Lower lobe of right lung (tissue), 2 donors: Measurements from ENCODE around the gene CCDC182. TPM values are rescaled to one million over a fixed set of nuclear protein-coding genes. Genes with fewer than 3 reads are reported as not detected.

Source experiments
- ATAC-seq, 2 donors: fragments of 200-7000 bp; cut with Tn5 transposase; one replicate each; pipeline ENCODE4 v1.9.1; 2020 to 2022; ENCODE audit warnings: mild to moderate bottlenecking in 2 of 2, moderate library complexity in 2 of 2
- DNase-seq: peaks from one replicate; pipeline ENCODE4 v3.0.0-alpha.2; 2020
- H3K27ac ChIP-seq: fragments of 200-600 bp; one replicate; pipeline ENCODE4 v1.8.0; 2022
- H3K27me3 ChIP-seq: fragments of 200-600 bp; one replicate; pipeline ENCODE4 v1.8.0; 2022; ENCODE audit warnings: low read depth
- H3K36me3 ChIP-seq: fragments of 200-600 bp; one replicate; pipeline ENCODE4 v1.8.0; 2022; ENCODE audit warnings: mild to moderate bottlenecking
- H3K4me1 ChIP-seq: fragments of 200-600 bp; one replicate; pipeline ENCODE4 v1.8.0; 2022
- H3K4me3 ChIP-seq: fragments of 200-600 bp; one replicate; pipeline ENCODE4 v1.8.0; 2022; ENCODE audit warnings: mild to moderate bottlenecking
- H3K9me3 ChIP-seq: fragments of 200-600 bp; one replicate; pipeline ENCODE4 v1.8.0; 2022
- CTCF ChIP-seq: fragments of 200-600 bp; IDR thresholded peaks from one replicate; pipeline ENCODE4 v1.8.0; 2022; ENCODE audit warnings: antibody characterized with exemption, mild to moderate bottlenecking
- intact Hi-C: fragments of 100-400 bp; cut with DNase I; formaldehyde crosslinking; loops from one replicate; pipeline ENCODE4 v1.11.0; 2022
- long read RNA-seq: library from polyadenylated mRNA; unstranded; transcript quantifications from one replicate; pipeline ENCODE4 v2.0.0, GENCODE V29; 2021
- total RNA-seq: library from RNA; stranded (reverse); fragmentation: NEBNext Ultra II Directional; extraction: Animal tissue kit (Norgen Biotek cat#: 25700); gene quantifications from one replicate; pipeline ENCODE4 v1.2.1, GENCODE V29; 2021
- donor health status: DM: no; HTN: yes; CAD: no; lungs with severe emphysema.

The CCDC182 gene
- not detected for total RNA-seq
- long read RNA-seq = 0 reads

GRCh38 chr17:57745242-57745641 is at the start of gene CCDC182:
CCDC182 (minus strand) TSS chr17:57745299; CDS start chr17:57745272, 27 bp downstream.
- Histone ChIP-seq H3K9me3 (no peaks in the 10 kb centered on the region), H3K36me3 (no peaks in the 10 kb centered on the region), H3K4me1 (peaks cover 1% of the 10 kb centered on the region), H3K4me3 (no peak within 1 kb of the TSS), H3K27ac (no peak within 1 kb of the TSS), H3K27me3 (peaks cover 3% of the 10 kb centered on the region)
- no peak for DNase-seq
- intact Hi-C loops = no loop called here
- no peak for TF ChIP-seq CTCF
- no peak for ATAC-seq

- no peak for DNase-seq
- intact Hi-C loops = no loop called here
- ATAC-seq = no peak
- no peak for TF ChIP-seq CTCF
- Histone ChIP-seq H3K4me3 (no peak overlapping the region), H3K27ac (no peak overlapping the region), H3K36me3 (no peaks in the 10 kb centered on the region), H3K27me3 (peaks cover 4% of the 10 kb centered on the region), H3K4me1 (no peaks in the 10 kb centered on the region), H3K9me3 (no peaks in the 10 kb centered on the region)
Observed at GRCh38 chr17:57794841-57795240, 49.7 kb upstream of the CCDC182 start.

- intact Hi-C loops = no loop called here
- no peak for TF ChIP-seq CTCF
- ATAC-seq = no peak
- H3K4me1 ChIP-seq = no peaks in the 10 kb centered on the region
- no peak for DNase-seq
- H3K27ac ChIP-seq = no peak overlapping the region
- H3K36me3 ChIP-seq = no peaks in the 10 kb centered on the region
- no peaks in the 10 kb centered on the region for H3K9me3 ChIP-seq
- peaks cover 12% of the 10 kb centered on the region for H3K27me3 ChIP-seq
- no peak overlapping the region for H3K4me3 ChIP-seq
Observed at GRCh38 chr17:57788725-57789124, 43.6 kb upstream of the CCDC182 start.

- DNase-seq (no peak), ATAC-seq (peak in 1 of 2 donors; percentile 39)
- Histone ChIP-seq H3K27me3 (peaks cover 20% of the 10 kb centered on the region), H3K36me3 (no peaks in the 10 kb centered on the region), H3K4me3 (no peak overlapping the region), H3K9me3 (no peaks in the 10 kb centered on the region), H3K27ac (no peak overlapping the region), H3K4me1 (peaks cover 18% of the 10 kb centered on the region)
- intact Hi-C loops = no loop called here
- TF ChIP-seq CTCF = no peak
Observed at GRCh38 chr17:57785022-57785421, 39.9 kb upstream of the CCDC182 start.

- no peaks in the 10 kb centered on the region for H3K36me3 ChIP-seq
- no peaks in the 10 kb centered on the region for H3K9me3 ChIP-seq
- H3K27ac ChIP-seq = no peak overlapping the region
- H3K4me1 ChIP-seq = peaks cover 18% of the 10 kb centered on the region
- TF ChIP-seq CTCF = no peak
- ATAC-seq = no peak
- H3K27me3 ChIP-seq = peaks cover 15% of the 10 kb centered on the region
- intact Hi-C loops = no loop called here
- no peak for DNase-seq
- H3K4me3 ChIP-seq = no peak overlapping the region
Observed at GRCh38 chr17:57784226-57784895, 39.3 kb upstream of the CCDC182 start.
